Keratinocyte (primary cell): ENCODE results near the gene AMACR. TPM values are rescaled to one million over a fixed set of nuclear protein-coding genes. Genes with fewer than 3 reads are reported as not detected.
A peak's percentile ranks its signal among the peaks of the same experiment; 100 is the strongest.

ENCODE experiments used
- DNase-seq: peaks from one replicate; pipeline ENCODE4 v3.0.0-alpha.2; 2011; ENCODE audit warnings: low read depth, missing footprints, low spot score
- FAIRE-seq: peaks from 2 replicates; lab custom pipeline; 2011; peaks lifted over from hg19 to GRCh38; lab: Jason Lieb, UNC
- H2AFZ ChIP-seq: 2 replicates; pipeline ENCODE4 v1.6.0; 2012; ENCODE audit warnings: low read length, control low read depth, inconsistent platforms; ENCODE audit not compliant: control insufficient read depth
- H3K27ac ChIP-seq: 2 replicates; pipeline ENCODE4 v1.5.1; 2011; ENCODE audit warnings: low read length; ENCODE audit not compliant: control insufficient read depth, insufficient read depth
- H3K27me3 ChIP-seq: 3 replicates; pipeline ENCODE4 v1.6.0; 2011; ENCODE audit warnings: low read length; ENCODE audit not compliant: control insufficient read depth, insufficient read depth; ENCODE audit errors: extremely low read depth
- H3K36me3 ChIP-seq, 2 experiments: 2 replicates in 1 of 2; 3 replicates in 1 of 2; pipeline ENCODE4 v1.5.1; 2011; ENCODE audit warnings: low read length in 2 of 2, mild to moderate bottlenecking in 1 of 2; ENCODE audit not compliant: control insufficient read depth in 2 of 2, insufficient read depth in 2 of 2; ENCODE audit errors: extremely low read depth in 1 of 2
- H3K4me1 ChIP-seq: 3 replicates; pipeline ENCODE4 v1.5.1; 2011; ENCODE audit warnings: low read length; ENCODE audit not compliant: control insufficient read depth, insufficient read depth; ENCODE audit errors: extremely low read depth
- H3K4me2 ChIP-seq: 3 replicates; pipeline ENCODE4 v1.6.0; 2011; ENCODE audit warnings: low read depth, low read length; ENCODE audit not compliant: control insufficient read depth, insufficient read depth; ENCODE audit errors: extremely low read depth
- H3K4me3 ChIP-seq, 3 experiments: fragments of 200-600 bp in 1 of 3; sonication (generic) in 1 of 3; 2 replicates in 2 of 3; 3 replicates in 1 of 3; pipeline ENCODE4 v1.5.1; 2011 to 2016; ENCODE audit warnings: low read length in 3 of 3, mild to moderate bottlenecking in 3 of 3, control low read depth in 2 of 3, inconsistent platforms in 1 of 3, low read depth in 1 of 3, mixed read lengths in 1 of 3, mixed run types in 1 of 3, moderate library complexity in 1 of 3; ENCODE audit not compliant: control insufficient read depth in 2 of 3, insufficient read depth in 2 of 3; ENCODE audit errors: extremely low read depth in 1 of 3
- H3K79me2 ChIP-seq: 2 replicates; pipeline ENCODE4 v1.6.0; 2012; ENCODE audit warnings: low read length; ENCODE audit not compliant: control insufficient read depth, insufficient read depth
- H3K9ac ChIP-seq: 3 replicates; pipeline ENCODE4 v1.6.0; 2011; ENCODE audit warnings: low read length; ENCODE audit not compliant: control insufficient read depth, insufficient read depth; ENCODE audit errors: extremely low read depth
- H3K9me1 ChIP-seq: 3 replicates; pipeline ENCODE4 v1.6.0; 2011; ENCODE audit warnings: low read length; ENCODE audit not compliant: control insufficient read depth, insufficient read depth; ENCODE audit errors: extremely low read depth
- H3K9me3 ChIP-seq: 2 replicates; pipeline ENCODE4 v1.5.1; 2012; ENCODE audit warnings: low read depth, low read length; ENCODE audit not compliant: control insufficient read depth
- H4K20me1 ChIP-seq: 3 replicates; pipeline ENCODE4 v1.6.0; 2011; ENCODE audit warnings: low read length; ENCODE audit not compliant: control insufficient read depth, insufficient read depth; ENCODE audit errors: extremely low read depth
- CTCF ChIP-seq, 3 experiments: IDR thresholded peaks in 1 of 3; conservative IDR thresholded peaks in 1 of 3; optimal IDR thresholded peaks in 1 of 3; 2 replicates in 2 of 3; 3 replicates in 1 of 3; pipeline versions ENCODE3 to v1.5.1; 2011; ENCODE audit warnings: low read length in 3 of 3, mild to moderate bottlenecking in 3 of 3, moderate library complexity in 2 of 3, control low read depth in 1 of 3, inconsistent platforms in 1 of 3; ENCODE audit not compliant: insufficient read depth in 2 of 3; ENCODE audit errors: extremely low read depth in 1 of 3
- EZH2 ChIP-seq: IDR thresholded peaks from one replicate; pipeline ENCODE4 v1.6.1; 2012; ENCODE audit warnings: inconsistent platforms, mild to moderate bottlenecking, low read length, moderate library complexity
- dilution Hi-C: fragments of 300-500 bp; cut with MboI; formaldehyde crosslinking; loops from one replicate; pipeline ENCODE4 v1.7.0; 2020; ENCODE audit warnings: low sequenced_read_pairs; ENCODE audit not compliant: extremely low pct_ligation_motif_present
- polyA plus RNA-seq, 5 experiments: library from polyadenylated mRNA; depleted of rRNA in 3 of 5; stranded (reverse) in 3 of 5; stranded (forward) in 1 of 5; unstranded in 1 of 5; fragments of >200 nt; gene quantifications; 1 replicate in 1 of 5; 2 replicates in 3 of 5; 3 replicates in 1 of 5; pipeline versions ENCODE4 v1.2.1 to v1.2.3, GENCODE V29; 2011 to 2012; ENCODE audit warnings: missing spikeins in 2 of 5, low read depth in 1 of 5, low replicate concordance in 1 of 5

Gene AMACR
- polyA plus RNA-seq, 1 donor (not counting 4 experiments of a cell fraction or from before 2014, with no cell fraction given): 20.3 TPM

DNA sequence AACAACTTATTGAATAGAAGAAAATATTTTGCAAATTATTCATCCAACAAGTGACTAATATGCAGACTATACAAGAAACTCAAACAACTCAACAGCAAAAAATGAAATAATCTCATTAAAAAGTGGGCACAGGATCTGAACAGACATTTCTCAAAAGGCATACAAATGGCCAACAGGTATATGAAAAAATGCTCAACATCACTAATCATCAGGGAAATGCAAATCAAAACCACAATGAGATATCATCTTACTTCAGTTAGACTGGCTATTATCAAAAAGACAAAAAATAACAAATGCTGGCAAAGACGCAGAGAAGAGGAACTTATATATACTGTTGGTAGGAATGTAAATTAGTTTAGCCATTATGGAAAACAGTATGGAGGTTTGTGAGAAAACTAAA is 1.8 kb upstream of the AMACR start:
- Histone ChIP-seq H3K9me1 (no peaks in the 10 kb centered on the region), H4K20me1 (no peaks in the 10 kb centered on the region), H3K27me3 (no peaks in the 10 kb centered on the region), H3K27ac (no peak overlapping the region), H3K79me2 (peaks cover 2% of the 10 kb centered on the region), H3K36me3 (no peaks in the 10 kb centered on the region), H3K9ac (no peak overlapping the region), H3K4me3 (no peak overlapping the region), H3K9me3 (no peaks in the 10 kb centered on the region), H3K4me1 (peaks cover 26% of the 10 kb centered on the region), H2AFZ (no peak overlapping the region), H3K4me2 (peak overlapping the region; percentile 93)
- TF ChIP-seq EZH2 (no peak), CTCF (optimal IDR thresholded peaks at IDR 0.05 in 1 of 3, IDR thresholded peaks at IDR 0.05 in 1 of 3, conservative IDR thresholded peaks at IDR 0.05 in 1 of 3; ENCODE audit: extremely low read depth in 1 of 3, insufficient read depth in 2 of 3, low read length in 3 of 3) (no peak)
- dilution Hi-C loops: no loop called here
- FAIRE-seq (no peak), DNase-seq (no peak)

- peak overlapping the region; percentile 93 for H3K4me2 ChIP-seq
- H3K36me3 ChIP-seq: no peaks in the 10 kb centered on the region
- no peaks in the 10 kb centered on the region for H3K9me1 ChIP-seq
- peak overlapping the region; percentile 52 to 98 (median 95) for H3K4me3 ChIP-seq
- peaks cover 2% of the 10 kb centered on the region for H3K79me2 ChIP-seq
- peak overlapping the region; percentile 97 for H2AFZ ChIP-seq
- H3K27ac ChIP-seq: peak overlapping the region; percentile 89
- no peaks in the 10 kb centered on the region for H3K9me3 ChIP-seq
- peak overlapping the region; percentile 89 for H3K9ac ChIP-seq
- dilution Hi-C loops: no loop called here
- H3K4me1 ChIP-seq: peaks cover 26% of the 10 kb centered on the region
- H3K27me3 ChIP-seq: no peaks in the 10 kb centered on the region
- FAIRE-seq (no peak), DNase-seq (no peak)
- TF ChIP-seq EZH2 (no peak), CTCF (optimal IDR thresholded peaks at IDR 0.05 in 1 of 3, IDR thresholded peaks at IDR 0.05 in 1 of 3, conservative IDR thresholded peaks at IDR 0.05 in 1 of 3; ENCODE audit: extremely low read depth in 1 of 3, insufficient read depth in 2 of 3, low read length in 3 of 3) (no peak)
- no peaks in the 10 kb centered on the region for H4K20me1 ChIP-seq
These were observed 952 bp upstream of the AMACR start for GRCh38 chr5:34008802-34009201.
